ENCODE data around the gene PELI3.

Gene PELI3

DNA sequence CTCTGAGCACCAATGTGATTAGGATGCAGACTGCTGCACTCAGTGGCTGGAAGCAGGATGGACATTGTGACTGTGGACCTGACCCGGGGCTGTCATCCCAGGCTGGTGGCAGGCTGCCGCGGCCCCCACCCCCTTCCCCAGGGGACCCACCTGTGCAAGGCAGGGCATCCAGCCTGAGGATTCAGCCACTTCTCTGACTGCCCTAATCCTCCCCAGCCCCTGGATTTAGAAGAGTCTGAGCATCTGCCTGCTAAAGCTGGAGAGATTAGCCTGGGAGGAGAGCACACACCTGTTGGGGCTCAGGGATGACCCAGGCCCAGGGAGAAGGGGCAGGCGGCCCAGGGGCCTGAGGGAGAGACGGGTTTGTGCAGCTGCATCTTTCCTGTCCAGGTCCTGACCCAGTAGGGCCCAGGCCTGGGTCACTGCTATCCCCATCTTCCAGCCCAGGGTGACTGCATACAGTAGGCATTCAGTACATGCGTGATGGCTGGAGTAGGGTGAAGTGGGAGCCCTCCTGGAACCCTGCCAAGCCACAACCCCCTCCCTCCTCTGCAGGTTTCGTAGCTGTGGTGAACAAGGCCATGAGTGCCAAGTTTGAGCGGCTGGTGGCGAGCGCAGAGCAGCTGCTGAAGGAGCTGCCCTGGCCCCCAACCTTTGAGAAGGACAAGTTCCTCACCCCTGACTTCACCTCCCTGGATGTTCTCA, 25.6 kb downstream of the PELI3 start:
- TF ChIP-seq, protein P1, sequence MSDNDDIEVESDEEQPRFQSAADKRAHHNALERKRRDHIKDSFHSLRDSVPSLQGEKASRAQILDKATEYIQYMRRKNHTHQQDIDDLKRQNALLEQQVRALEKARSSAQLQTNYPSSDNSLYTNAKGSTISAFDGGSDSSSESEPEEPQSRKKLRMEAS (IDR thresholded peaks at IDR 0.05; ENCODE audit: low read depth, low read length), result no peak
- TF ChIP-seq MYC (IDR thresholded peaks at IDR 0.05; ENCODE audit: low read depth, low read length), result no peak
- no peak for TF ChIP-seq POLR2A (IDR thresholded peaks at IDR 0.05; ENCODE audit: extremely low read depth, insufficient read length)
- TF ChIP-seq, protein P2, sequence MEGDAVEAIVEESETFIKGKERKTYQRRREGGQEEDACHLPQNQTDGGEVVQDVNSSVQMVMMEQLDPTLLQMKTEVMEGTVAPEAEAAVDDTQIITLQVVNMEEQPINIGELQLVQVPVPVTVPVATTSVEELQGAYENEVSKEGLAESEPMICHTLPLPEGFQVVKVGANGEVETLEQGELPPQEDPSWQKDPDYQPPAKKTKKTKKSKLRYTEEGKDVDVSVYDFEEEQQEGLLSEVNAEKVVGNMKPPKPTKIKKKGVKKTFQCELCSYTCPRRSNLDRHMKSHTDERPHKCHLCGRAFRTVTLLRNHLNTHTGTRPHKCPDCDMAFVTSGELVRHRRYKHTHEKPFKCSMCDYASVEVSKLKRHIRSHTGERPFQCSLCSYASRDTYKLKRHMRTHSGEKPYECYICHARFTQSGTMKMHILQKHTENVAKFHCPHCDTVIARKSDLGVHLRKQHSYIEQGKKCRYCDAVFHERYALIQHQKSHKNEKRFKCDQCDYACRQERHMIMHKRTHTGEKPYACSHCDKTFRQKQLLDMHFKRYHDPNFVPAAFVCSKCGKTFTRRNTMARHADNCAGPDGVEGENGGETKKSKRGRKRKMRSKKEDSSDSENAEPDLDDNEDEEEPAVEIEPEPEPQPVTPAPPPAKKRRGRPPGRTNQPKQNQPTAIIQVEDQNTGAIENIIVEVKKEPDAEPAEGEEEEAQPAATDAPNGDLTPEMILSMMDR (IDR thresholded peaks at IDR 0.05; ENCODE audit: low read depth, low read length), result no peak
- no peak overlapping the region for H3K4me3 ChIP-seq (ENCODE audit: low read depth, low read length)
- DNase-seq (ENCODE audit: low read depth), result no peak

GRCh38 chr11:66493130-66493529, 26.4 kb downstream of the PELI3 start:
- DNase-seq (ENCODE audit: low read depth), result no peak
- no peak for TF ChIP-seq POLR2A (IDR thresholded peaks at IDR 0.05; ENCODE audit: extremely low read depth, insufficient read length)
- no peak for TF ChIP-seq MYC (IDR thresholded peaks at IDR 0.05; ENCODE audit: low read depth, low read length)
- TF ChIP-seq, protein P2 (IDR thresholded peaks at IDR 0.05; ENCODE audit: low read depth, low read length), result no peak
- TF ChIP-seq, protein P1 (IDR thresholded peaks at IDR 0.05; ENCODE audit: low read depth, low read length), result no peak
- no peak overlapping the region for H3K4me3 ChIP-seq (ENCODE audit: low read depth, low read length)

DNA sequence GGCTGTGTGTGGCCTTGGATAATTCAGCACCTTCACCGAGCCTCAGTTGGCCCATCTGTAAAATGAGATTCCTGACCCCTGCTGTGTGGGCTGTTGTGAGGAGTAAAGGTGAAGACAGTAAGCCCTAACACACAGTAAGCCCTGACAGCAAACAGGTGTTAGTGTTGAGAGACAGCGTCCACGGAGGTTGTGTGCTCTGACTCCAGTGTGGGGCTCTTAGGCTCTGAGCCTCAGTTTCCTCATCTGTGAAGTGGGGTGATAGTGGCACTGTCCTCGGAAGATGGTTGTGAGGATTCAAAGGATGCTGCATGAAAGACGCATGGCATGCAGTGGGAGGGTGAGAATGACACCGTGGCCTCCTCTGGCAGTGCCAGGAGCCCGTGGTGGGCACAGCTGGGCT, 27.8 kb downstream of the PELI3 start:
- DNase-seq (ENCODE audit: low read depth), result no peak
- TF ChIP-seq, protein P1 (IDR thresholded peaks at IDR 0.05; ENCODE audit: low read depth, low read length), result no peak
- TF ChIP-seq MYC (IDR thresholded peaks at IDR 0.05; ENCODE audit: low read depth, low read length), result no peak
- TF ChIP-seq POLR2A (IDR thresholded peaks at IDR 0.05; ENCODE audit: extremely low read depth, insufficient read length), result no peak
- TF ChIP-seq, protein P2 (IDR thresholded peaks at IDR 0.05; ENCODE audit: low read depth, low read length), result no peak
- H3K4me3 ChIP-seq (ENCODE audit: low read depth, low read length), result no peak overlapping the region

GRCh38 chr11:66494935-66495334, 28.2 kb downstream of the PELI3 start:
- no peak overlapping the region for H3K4me3 ChIP-seq (ENCODE audit: low read depth, low read length)
- TF ChIP-seq, protein P1 (IDR thresholded peaks at IDR 0.05; ENCODE audit: low read depth, low read length), result no peak
- TF ChIP-seq MYC (IDR thresholded peaks at IDR 0.05; ENCODE audit: low read depth, low read length), result no peak
- DNase-seq (ENCODE audit: low read depth), result no peak

GRCh38 chr11:66495401-66495854, 28.7 kb downstream of the PELI3 start:
- TF ChIP-seq MYC (IDR thresholded peaks at IDR 0.05; ENCODE audit: low read depth, low read length) (no peak), POLR2A (IDR thresholded peaks at IDR 0.05; ENCODE audit: extremely low read depth, insufficient read length) (no peak)
- TF ChIP-seq, protein P2 (IDR thresholded peaks at IDR 0.05; ENCODE audit: low read depth, low read length), result peak; percentile 60
- TF ChIP-seq, protein P1 (IDR thresholded peaks at IDR 0.05; ENCODE audit: low read depth, low read length), result no peak
- DNase-seq (ENCODE audit: low read depth), result no peak
- no peak overlapping the region for H3K4me3 ChIP-seq (ENCODE audit: low read depth, low read length)

- no peak for DNase-seq (ENCODE audit: low read depth)
- TF ChIP-seq, protein P2 (IDR thresholded peaks at IDR 0.05; ENCODE audit: low read depth, low read length), result no peak
- no peak overlapping the region for H3K4me3 ChIP-seq (ENCODE audit: low read depth, low read length)
Observed at GRCh38 chr11:66497206-66497605, 30.5 kb downstream of the PELI3 start.

Measured in NB4 (cell line).